OCI-LY7 (cell line): ENCODE results near the gene TBC1D3C. TPM values are rescaled to one million over a fixed set of nuclear protein-coding genes. Genes with fewer than 3 reads are reported as not detected.

Source experiments
- small RNA-seq: library from RNA; depleted of rRNA; stranded (forward); fragments of <200 nt; gene quantifications from one replicate; pipeline ENCODE3, GENCODE V24; 2014
- total RNA-seq, 2 experiments: library from RNA; depleted of rRNA in 1 of 2; stranded (reverse); fragments of >200 nt in 1 of 2; shearing (Covaris generic) in 1 of 2; gene quantifications; 2 replicates each; pipeline ENCODE4 v1.2.3, GENCODE V29; 2014 to 2022

TBC1D3C gene
- total RNA-seq, 2 experiments from 2014 or later, result not detected

Small RNA genes within 50 kb of the gene (small RNA-seq; reads per million reads assigned to genes)
- not detected for gene RF00019

Other genes starting within 250 kb of the TBC1D3C start
- gene TBC1D3K, start 144.2 kb downstream of the TBC1D3C start, total RNA-seq (2014; rRNA removed; shearing (Covaris generic)), result not detected in 2 replicates
- gene TBC1D3K, start 144.2 kb downstream of the TBC1D3C start, total RNA-seq (2022), result not detected in 2 replicates
- gene TBC1D3L, start 79.6 kb downstream of the TBC1D3C start, total RNA-seq (2014; rRNA removed; shearing (Covaris generic)), result 10.7 and 16.3 TPM in 2 replicates
- 20.0 and 25.9 TPM in 2 replicates for gene TBC1D3L, start 79.6 kb downstream of the TBC1D3C start, total RNA-seq (2022)
- gene TBC1D3D, start 64.7 kb downstream of the TBC1D3C start, total RNA-seq (2014; rRNA removed; shearing (Covaris generic)), result 0.21 TPM in 1 of 2 replicates, not detected in the other
- gene TBC1D3D, start 64.7 kb downstream of the TBC1D3C start, total RNA-seq (2022), result 0.63 and 1.5 TPM in 2 replicates
- not detected in 2 replicates for gene TBC1D3E, start 59.3 kb upstream of the TBC1D3C start, total RNA-seq (2014; rRNA removed; shearing (Covaris generic))
- not detected in 2 replicates for gene TBC1D3E, start 59.3 kb upstream of the TBC1D3C start, total RNA-seq (2022)
- not detected in 2 replicates for gene TBC1D3, start 123.9 kb upstream of the TBC1D3C start, total RNA-seq (2014; rRNA removed; shearing (Covaris generic))
- gene TBC1D3, start 123.9 kb upstream of the TBC1D3C start, total RNA-seq (2022), result not detected in 2 replicates
- gene MRPL45, start 228.5 kb upstream of the TBC1D3C start, total RNA-seq (2014; rRNA removed; shearing (Covaris generic)), result 29.5 and 29.6 TPM in 2 replicates
- gene MRPL45, start 228.5 kb upstream of the TBC1D3C start, total RNA-seq (2022), result 41.5 and 45.1 TPM in 2 replicates